Skeletal muscle satellite cell (primary cell): ENCODE results near the gene LRRC55.

Source experiments
- H3K27me3 ChIP-seq: 2 replicates; pipeline ENCODE4 v1.7.0; 2013; ENCODE audit warnings: low read length; ENCODE audit not compliant: control insufficient read depth, insufficient read depth
- H3K36me3 ChIP-seq: 2 replicates; pipeline ENCODE4 v1.7.0; 2013; ENCODE audit warnings: mild to moderate bottlenecking, control low read depth, low read length; ENCODE audit not compliant: insufficient read depth
- H3K4me1 ChIP-seq: 2 replicates; pipeline ENCODE4 v1.7.0; 2013; ENCODE audit warnings: low read length; ENCODE audit not compliant: control insufficient read depth, insufficient read depth
- H3K4me2 ChIP-seq: 2 replicates; pipeline ENCODE4 v1.7.0; 2013; ENCODE audit warnings: mild to moderate bottlenecking, low read length
- H3K4me3 ChIP-seq: 2 replicates; pipeline ENCODE4 v1.7.0; 2013; ENCODE audit warnings: low read length
- H3K9ac ChIP-seq: 2 replicates; pipeline ENCODE4 v1.7.0; 2013; ENCODE audit warnings: mild to moderate bottlenecking, low read depth, low read length, moderate library complexity
- H3K9me3 ChIP-seq: replicated peaks from 2 replicates; pipeline ENCODE4 v1.7.0; 2013; ENCODE audit warnings: mild to moderate bottlenecking, control low read depth, low read length

LRRC55 gene

DNA sequence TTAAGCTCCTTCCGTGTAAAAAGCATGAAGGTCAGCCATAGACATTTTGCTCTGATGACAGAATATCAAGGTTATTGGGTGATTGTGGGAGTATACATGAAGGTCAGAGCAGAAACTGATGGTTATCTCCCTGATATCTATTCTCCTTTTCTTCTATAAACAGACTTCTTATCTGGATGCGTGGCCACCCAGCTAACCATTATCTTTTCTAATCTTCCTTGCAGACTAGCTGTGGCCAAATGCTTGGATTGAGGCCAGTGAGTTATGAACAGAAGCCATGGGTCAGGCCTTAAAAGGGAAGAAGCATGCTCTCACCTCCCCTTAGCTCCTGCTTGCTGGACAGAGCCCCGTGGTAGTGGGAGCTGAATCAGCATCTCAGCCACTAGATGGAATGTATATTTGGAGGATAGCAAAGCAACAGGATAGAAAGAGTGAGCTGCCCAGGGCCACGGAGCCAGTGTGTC is 31.3 kb upstream of the LRRC55 start:
- no peaks in the 10 kb centered on the region for H3K4me1 ChIP-seq
- H3K4me2 ChIP-seq = no peak overlapping the region
- H3K9me3 ChIP-seq = no peaks in the 10 kb centered on the region
- no peak overlapping the region for H3K9ac ChIP-seq
- peaks cover 40% of the 10 kb centered on the region for H3K27me3 ChIP-seq
- H3K4me3 ChIP-seq = no peak overlapping the region
- no peaks in the 10 kb centered on the region for H3K36me3 ChIP-seq

DNA sequence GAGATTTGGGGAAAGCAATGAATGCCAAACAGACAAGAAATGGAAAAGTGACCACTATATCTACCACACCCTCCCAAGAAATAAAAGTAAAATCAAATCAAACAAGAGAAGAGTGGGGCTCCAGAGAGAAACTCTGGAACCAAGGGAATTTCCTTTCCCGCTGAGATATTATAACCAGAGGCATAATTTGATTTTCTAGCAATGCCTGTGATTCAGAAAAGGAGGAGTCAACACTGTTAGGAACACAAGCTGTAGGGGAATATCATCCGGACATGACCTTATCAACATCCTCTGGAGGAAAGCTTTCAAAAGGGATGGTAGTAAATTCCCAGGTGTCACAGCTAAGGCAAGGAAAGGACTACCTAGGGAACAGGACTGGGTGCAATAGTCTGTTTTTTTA is 29.6 kb upstream of the LRRC55 start:
- Histone ChIP-seq H3K27me3 (peaks cover 33% of the 10 kb centered on the region), H3K4me3 (no peak overlapping the region), H3K9ac (no peak overlapping the region), H3K4me1 (no peaks in the 10 kb centered on the region), H3K36me3 (no peaks in the 10 kb centered on the region), H3K9me3 (no peaks in the 10 kb centered on the region), H3K4me2 (no peak overlapping the region)

DNA sequence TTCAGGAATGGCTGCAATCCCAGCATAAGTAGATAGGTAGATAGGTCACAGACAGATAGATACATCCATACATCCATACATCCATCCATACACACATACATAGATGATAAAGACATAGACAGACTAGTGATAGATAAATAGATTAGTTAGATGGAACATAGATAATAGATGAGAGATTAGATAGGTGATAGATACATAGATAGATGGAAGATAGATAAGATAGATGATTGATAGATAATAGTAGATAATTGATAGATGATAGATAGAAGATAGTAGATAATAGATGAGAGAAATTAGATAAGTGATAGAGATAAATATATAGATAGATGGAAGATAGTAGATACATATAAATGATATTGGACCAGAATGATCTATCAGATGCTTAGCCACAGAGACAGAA is 28.3 kb upstream of the LRRC55 start:
- no peak overlapping the region for H3K4me2 ChIP-seq
- no peaks in the 10 kb centered on the region for H3K4me1 ChIP-seq
- H3K36me3 ChIP-seq = no peaks in the 10 kb centered on the region
- no peak overlapping the region for H3K4me3 ChIP-seq
- no peak overlapping the region for H3K9ac ChIP-seq
- H3K27me3 ChIP-seq = peaks cover 31% of the 10 kb centered on the region
- no peaks in the 10 kb centered on the region for H3K9me3 ChIP-seq

DNA sequence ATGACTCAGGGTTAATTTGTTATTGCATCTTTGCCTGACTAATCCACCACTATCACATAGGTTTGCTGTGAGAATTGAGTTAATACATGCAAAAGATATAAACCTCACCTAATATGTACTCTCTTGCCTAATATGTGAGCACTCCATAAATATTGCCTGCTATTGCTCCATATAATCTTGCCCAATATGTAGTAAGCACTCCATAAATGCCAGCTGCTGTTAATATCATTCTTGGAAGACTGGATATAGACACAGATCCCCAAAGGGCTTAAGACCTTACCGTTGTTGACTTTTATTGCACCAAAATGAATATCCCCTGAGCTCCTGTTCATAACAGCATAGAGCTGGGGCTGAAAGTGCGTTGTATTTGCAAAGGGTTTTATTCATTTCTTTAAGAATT is 27.0 kb upstream of the LRRC55 start:
- Histone ChIP-seq H3K9me3 (no peaks in the 10 kb centered on the region), H3K4me2 (no peak overlapping the region), H3K36me3 (no peaks in the 10 kb centered on the region), H3K4me3 (no peak overlapping the region), H3K9ac (no peak overlapping the region), H3K4me1 (no peaks in the 10 kb centered on the region), H3K27me3 (peaks cover 26% of the 10 kb centered on the region)

DNA sequence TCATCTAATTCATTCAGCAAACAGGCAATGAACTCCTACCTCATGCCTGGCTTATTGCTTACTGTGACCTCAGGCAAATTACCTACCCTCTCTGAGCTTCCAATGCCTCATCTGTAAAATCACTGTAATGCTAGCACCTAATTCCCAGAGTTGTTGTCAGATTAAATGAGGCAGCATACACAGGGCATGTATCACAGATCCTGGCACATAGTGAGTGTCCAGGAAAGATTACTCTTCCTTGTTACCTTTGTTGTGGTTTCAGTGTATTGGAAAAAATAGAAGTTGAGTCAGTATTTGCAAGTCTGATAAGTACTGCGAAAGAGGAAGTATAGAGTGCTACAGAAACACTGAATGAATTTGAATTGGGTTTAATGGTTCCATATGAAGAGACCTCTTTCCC is 26.4 kb upstream of the LRRC55 start:
- H3K9ac ChIP-seq = no peak overlapping the region
- no peaks in the 10 kb centered on the region for H3K36me3 ChIP-seq
- H3K4me3 ChIP-seq = no peak overlapping the region
- no peaks in the 10 kb centered on the region for H3K9me3 ChIP-seq
- H3K27me3 ChIP-seq = peaks cover 32% of the 10 kb centered on the region
- H3K4me1 ChIP-seq = no peaks in the 10 kb centered on the region
- H3K4me2 ChIP-seq = no peak overlapping the region

DNA sequence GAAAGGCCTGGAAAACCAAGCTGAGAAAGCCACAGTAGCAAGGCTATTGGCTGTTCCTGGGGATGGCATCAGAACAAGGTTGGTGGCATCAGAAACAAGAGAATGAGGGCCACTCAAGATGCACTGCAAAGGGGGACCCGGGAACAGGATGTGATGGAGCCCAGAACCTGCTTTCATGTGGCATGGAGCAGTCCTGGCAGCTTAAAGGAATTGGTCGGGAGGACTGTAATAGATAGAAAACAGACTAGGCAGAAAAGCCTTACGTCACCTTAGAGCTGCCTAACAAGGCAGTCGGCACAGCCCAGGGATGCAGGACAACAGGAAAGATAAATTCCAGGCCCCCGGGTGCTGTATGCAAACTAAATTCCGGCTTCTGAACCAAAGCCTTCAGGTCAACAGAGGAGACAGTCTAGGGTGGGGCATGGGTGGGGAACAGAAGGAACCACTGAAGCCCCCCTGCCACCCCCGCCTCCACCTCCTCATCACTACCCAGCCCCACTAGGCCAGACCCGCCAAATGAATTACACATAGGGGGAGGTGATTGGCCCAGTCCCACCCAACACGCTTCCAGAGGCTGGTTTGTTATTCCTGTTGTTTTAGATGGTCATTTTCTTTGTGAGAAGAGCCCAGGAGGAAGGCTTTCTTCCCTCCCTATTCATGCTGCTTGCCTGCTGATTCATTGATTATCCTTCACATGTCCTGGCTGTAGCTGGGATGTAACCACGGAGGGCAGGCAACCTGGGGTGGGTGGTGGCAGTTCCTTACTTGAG is 25.7 kb upstream of the LRRC55 start:
- Histone ChIP-seq H3K4me1 (no peaks in the 10 kb centered on the region), H3K9ac (no peak overlapping the region), H3K4me2 (no peak overlapping the region), H3K36me3 (no peaks in the 10 kb centered on the region), H3K4me3 (no peak overlapping the region), H3K9me3 (no peaks in the 10 kb centered on the region), H3K27me3 (peaks cover 35% of the 10 kb centered on the region)

DNA sequence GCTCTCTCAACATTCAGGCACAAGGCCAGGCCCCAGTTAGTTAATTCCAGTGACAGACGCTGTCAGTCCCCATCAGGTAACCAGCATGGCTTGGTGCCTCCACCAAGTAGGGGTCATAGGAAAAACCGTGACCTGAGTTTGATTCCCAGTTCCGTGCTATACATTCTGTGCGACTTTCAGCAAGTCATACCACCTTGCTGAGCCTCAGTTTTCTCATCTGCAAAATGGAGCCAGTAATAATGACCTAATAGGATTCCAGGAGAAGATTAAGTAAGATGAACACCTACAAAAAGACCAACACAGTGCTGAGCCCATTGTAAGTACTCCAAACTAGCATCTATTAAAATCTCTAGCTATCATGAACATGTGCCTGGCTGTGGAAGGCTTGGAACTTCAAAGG is 24.8 kb upstream of the LRRC55 start:
- H3K4me3 ChIP-seq = no peak overlapping the region
- no peaks in the 10 kb centered on the region for H3K4me1 ChIP-seq
- H3K4me2 ChIP-seq = no peak overlapping the region
- no peak overlapping the region for H3K9ac ChIP-seq
- no peaks in the 10 kb centered on the region for H3K9me3 ChIP-seq
- H3K27me3 ChIP-seq = peaks cover 41% of the 10 kb centered on the region
- H3K36me3 ChIP-seq = no peaks in the 10 kb centered on the region

DNA sequence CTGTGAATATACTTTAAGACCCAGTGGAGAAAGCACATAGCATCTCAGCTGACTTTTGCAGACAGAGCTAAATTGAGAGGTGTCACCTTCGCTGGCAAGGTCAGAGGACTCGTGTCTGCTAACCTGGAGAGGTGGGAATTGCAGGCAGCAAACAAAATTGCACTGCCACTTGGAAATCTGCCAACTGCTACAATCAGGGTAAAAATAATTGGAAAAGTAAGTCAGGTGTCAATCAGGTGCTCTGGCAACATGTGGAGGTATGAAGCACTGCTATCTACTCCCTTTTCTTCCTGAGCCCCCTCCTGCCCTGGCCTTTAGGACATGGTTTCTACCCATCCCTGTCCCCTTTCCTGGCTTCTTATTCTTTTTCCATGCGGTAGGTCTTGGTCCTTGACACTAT is 24.1 kb upstream of the LRRC55 start:
- H3K36me3 ChIP-seq = no peaks in the 10 kb centered on the region
- no peak overlapping the region for H3K9ac ChIP-seq
- no peaks in the 10 kb centered on the region for H3K9me3 ChIP-seq
- no peak overlapping the region for H3K4me2 ChIP-seq
- H3K4me1 ChIP-seq = no peaks in the 10 kb centered on the region
- H3K27me3 ChIP-seq = peaks cover 42% of the 10 kb centered on the region
- H3K4me3 ChIP-seq = no peak overlapping the region

DNA sequence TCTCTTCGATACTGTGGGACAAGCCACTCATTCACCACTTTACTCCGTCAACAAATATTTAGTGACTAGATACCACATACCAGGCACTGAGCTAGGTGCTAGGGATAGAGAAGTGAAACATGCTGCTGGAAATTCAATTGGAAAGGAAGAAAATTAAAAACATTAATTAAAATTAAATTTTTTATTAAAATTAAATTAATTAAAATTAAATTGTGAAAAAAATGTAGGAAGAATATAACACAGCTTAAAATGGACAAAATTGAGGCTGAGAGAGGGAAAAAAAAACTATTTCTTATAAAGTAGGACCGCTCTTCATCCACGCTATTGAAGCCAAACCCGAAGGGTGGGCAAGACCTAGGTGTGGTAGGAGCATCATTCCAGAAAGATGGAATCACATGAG is 23.6 kb upstream of the LRRC55 start:
- H3K4me3 ChIP-seq = no peak overlapping the region
- H3K36me3 ChIP-seq = no peaks in the 10 kb centered on the region
- H3K9ac ChIP-seq = no peak overlapping the region
- no peaks in the 10 kb centered on the region for H3K9me3 ChIP-seq
- H3K4me1 ChIP-seq = no peaks in the 10 kb centered on the region
- peaks cover 44% of the 10 kb centered on the region for H3K27me3 ChIP-seq
- H3K4me2 ChIP-seq = no peak overlapping the region

DNA sequence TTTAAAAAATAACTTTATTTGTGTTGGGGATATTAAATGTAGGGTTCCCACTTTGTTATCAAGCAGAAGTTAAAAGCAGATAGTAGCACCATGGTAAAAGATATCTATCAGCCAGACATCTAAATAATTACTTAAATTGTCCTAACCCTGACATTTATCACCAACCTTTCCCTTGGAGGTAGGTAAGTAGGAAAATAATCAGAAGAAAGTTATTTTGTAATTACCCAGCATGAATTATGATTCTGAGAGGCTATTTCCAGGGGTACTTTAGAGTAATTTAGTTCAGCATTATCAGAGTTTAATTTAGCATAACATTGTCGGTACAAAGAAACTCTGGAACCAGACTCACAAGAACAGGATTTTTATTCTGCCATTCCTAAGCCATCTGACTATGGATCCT is 23.2 kb upstream of the LRRC55 start:
- no peaks in the 10 kb centered on the region for H3K4me1 ChIP-seq
- H3K4me3 ChIP-seq = no peak overlapping the region
- no peak overlapping the region for H3K9ac ChIP-seq
- H3K9me3 ChIP-seq = no peaks in the 10 kb centered on the region
- H3K36me3 ChIP-seq = no peaks in the 10 kb centered on the region
- H3K27me3 ChIP-seq = peaks cover 46% of the 10 kb centered on the region
- no peak overlapping the region for H3K4me2 ChIP-seq

DNA sequence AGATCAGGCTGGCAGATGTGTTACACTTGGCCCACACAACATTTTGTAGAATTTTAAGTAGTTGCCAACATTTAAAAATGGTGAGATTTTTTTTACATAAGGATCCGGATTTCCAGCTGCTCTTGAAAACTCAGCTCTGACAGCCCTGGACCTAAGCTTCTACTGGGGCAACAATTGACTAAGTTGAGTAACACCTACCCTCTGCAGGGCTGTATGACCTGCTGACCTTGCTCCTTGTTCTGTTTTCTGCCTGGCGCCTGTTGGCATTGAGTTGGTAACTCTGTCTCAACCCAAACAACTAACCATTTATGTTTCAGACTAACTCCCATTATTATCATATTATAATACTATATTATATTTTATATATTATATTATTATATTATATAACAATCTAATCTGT is 21.1 kb upstream of the LRRC55 start:
- Histone ChIP-seq H3K9ac (no peak overlapping the region), H3K9me3 (no peaks in the 10 kb centered on the region), H3K36me3 (no peaks in the 10 kb centered on the region), H3K4me3 (no peak overlapping the region), H3K4me1 (no peaks in the 10 kb centered on the region), H3K4me2 (no peak overlapping the region), H3K27me3 (peaks cover 43% of the 10 kb centered on the region)

DNA sequence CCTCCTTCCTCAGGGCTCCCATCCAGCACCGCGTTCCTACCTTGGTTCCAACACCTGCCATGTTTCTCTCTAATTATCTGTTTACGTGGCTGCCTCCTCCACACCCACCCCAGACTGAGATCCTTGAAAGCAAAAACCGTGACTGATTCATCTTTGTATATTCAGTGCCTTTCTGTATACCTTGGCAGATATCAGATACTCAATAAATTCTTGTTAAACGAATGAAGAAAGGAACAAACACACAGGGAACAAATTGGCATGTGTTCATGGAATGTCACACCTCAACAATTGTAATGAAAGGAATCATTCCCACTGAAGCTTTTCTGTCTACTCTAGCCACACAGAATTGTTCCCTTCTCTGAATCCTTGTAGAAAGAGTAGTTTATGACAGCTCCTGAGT is 20.4 kb upstream of the LRRC55 start:
- Histone ChIP-seq H3K36me3 (no peaks in the 10 kb centered on the region), H3K4me2 (no peak overlapping the region), H3K4me1 (no peaks in the 10 kb centered on the region), H3K9me3 (no peaks in the 10 kb centered on the region), H3K27me3 (peaks cover 48% of the 10 kb centered on the region), H3K4me3 (no peak overlapping the region), H3K9ac (no peak overlapping the region)
